GM21825 (cell line): Measurements from ENCODE around the gene NLGN4Y.
"Not testable (repeated sequence)": the region's sequence is repeated elsewhere in the genome, so short reads cannot be mapped to it uniquely, and the experiment has no call there.

Experiments used
- ATAC-seq: cut with Tn5 transposase; IDR thresholded peaks from one replicate; pipeline ENCODE4 v1.9.1; 2021; ENCODE audit warnings: mild to moderate bottlenecking, moderate library complexity; ENCODE audit not compliant: unreplicated experiment

Gene NLGN4Y

GRCh38 chrY:14829366-14829885, 305.1 kb downstream of the NLGN4Y start:
- no peak for ATAC-seq

DNA sequence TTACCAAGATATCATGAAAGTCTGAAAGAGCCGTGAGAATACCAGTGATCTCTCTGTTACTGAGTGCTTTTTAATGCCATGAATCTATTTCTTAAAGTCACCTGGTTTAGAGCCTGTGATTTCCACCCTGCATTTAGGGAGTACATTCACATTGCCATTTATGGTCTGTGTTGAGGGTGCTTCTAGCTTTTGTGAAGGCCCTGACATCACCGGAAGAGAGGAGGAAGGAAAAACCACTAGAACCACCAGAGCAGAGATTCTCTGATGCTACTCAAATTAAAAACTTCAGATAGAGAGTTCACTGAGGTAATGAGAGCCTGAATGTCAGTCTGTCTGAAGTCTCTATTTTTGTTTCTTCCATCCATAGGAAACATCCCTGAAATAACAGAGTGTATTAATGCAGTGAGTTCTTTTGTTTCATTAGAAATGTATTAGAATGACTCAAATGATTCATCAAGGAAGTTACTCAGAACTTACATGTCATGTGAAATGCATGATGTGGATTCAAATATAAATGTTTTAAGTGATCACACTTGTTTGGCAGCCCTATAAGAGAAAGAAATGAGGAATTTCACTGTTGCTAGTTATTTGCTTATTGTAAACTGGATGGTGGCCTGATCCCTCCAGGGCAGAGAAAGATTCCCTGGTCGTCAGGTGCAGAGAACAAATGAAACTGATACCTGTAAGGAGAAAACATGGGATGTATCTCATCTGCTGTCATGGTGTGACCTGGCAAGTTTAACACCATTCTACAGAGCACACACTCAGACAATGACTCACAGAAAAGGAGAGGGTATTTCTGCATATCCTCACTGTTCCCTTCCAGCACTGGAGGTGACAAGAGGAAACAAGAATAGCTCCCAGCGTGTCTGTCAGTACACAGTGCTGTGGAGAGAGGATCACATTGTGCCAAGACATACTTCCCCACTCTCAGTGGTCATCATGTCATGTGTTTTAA, 310.1 kb downstream of the NLGN4Y start:
- no peak for ATAC-seq

DNA sequence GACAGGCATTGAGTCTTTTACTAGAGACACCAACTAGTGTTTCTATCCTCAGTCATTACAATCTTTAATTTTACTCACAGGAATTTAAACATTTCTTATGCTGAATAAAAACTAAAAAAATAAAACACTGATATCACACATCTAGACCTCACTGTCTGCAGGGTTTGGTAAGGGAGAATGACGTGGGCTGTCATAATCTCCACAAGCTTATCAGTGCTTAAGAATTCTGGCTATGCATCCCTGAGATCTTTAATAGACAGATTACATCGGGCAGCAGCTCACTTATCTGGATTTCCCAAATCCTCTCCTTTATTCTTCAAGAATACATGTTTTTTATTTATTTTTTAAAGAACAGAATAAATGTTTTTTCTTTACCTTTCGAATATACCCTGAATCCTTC, 313.1 kb downstream of the NLGN4Y start:
- ATAC-seq: no peak

DNA sequence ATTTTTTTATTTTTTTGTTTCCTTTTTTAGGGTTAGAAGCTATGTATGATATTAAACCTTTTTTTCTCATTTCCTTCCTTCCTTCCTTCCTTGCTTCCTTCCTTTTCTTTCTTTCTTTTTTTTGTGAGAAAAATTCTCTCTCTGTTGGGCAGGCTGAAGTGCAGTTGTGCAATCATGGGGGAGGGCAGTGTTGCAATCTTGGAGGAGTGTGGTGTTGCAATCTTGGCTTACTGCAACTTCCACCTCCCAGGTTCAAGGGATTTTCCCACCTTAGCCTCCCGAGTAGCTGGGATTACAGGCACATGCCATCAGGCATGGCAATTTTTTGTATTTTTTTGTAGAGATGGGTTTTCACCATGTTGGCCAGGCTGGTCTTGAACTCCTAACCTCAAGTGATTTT, 326.4 kb downstream of the NLGN4Y start:
- no peak for ATAC-seq

GRCh38 chrY:14860448-14860847, 336.1 kb downstream of the NLGN4Y start:
- no peak for ATAC-seq

GRCh38 chrY:14861033-14861432, 336.7 kb downstream of the NLGN4Y start:
- ATAC-seq: not testable (repeated sequence)

- ATAC-seq: no peak
Measured at GRCh38 chrY:14871971-14872370, 347.6 kb downstream of the NLGN4Y start.
